Esophagus (tissue), 2 donors: ENCODE data around the gene MRPL17. TPM values are rescaled to one million over a fixed set of nuclear protein-coding genes. Genes with fewer than 3 reads are reported as not detected.

ENCODE experiments used
- H3K27ac ChIP-seq, 2 donors: one replicate each; pipeline ENCODE4 v1.5.1; 2013; ENCODE audit warnings: low read depth in 2 of 2, mild to moderate bottlenecking in 2 of 2, inconsistent platforms in 1 of 2, low read length in 1 of 2, moderate library complexity in 1 of 2
- H3K27me3 ChIP-seq, 2 donors: one replicate each; pipeline ENCODE4 v1.6.1; 2013; ENCODE audit warnings: low read length in 2 of 2, control low read depth in 1 of 2, mild to moderate bottlenecking in 1 of 2; ENCODE audit not compliant: insufficient read depth in 2 of 2, control insufficient read depth in 1 of 2
- H3K36me3 ChIP-seq, 2 donors: one replicate each; pipeline ENCODE4 v1.6.1; 2013; ENCODE audit warnings: low read length in 1 of 2; ENCODE audit not compliant: control insufficient read depth in 2 of 2, insufficient read depth in 2 of 2
- H3K4me1 ChIP-seq, 2 donors: one replicate each; pipeline ENCODE4 v1.6.1; 2013; ENCODE audit warnings: low read length in 1 of 2; ENCODE audit not compliant: control insufficient read depth in 2 of 2, insufficient read depth in 2 of 2
- H3K4me3 ChIP-seq, 2 donors: one replicate each; pipeline ENCODE4 v1.5.1; 2013; ENCODE audit warnings: low read length in 2 of 2, mild to moderate bottlenecking in 2 of 2, low read depth in 1 of 2, moderate library complexity in 1 of 2
- H3K9me3 ChIP-seq, 2 donors: one replicate each; pipeline ENCODE4 v1.6.1; 2013; ENCODE audit warnings: mild to moderate bottlenecking in 2 of 2, low read depth in 1 of 2, low read length in 1 of 2, moderate library complexity in 1 of 2; ENCODE audit not compliant: control insufficient read depth in 2 of 2, insufficient read depth in 1 of 2
- WGBS, 2 donors: extraction: QIAGEN DNeasy Blood & Tissue Kit; methylation state at CpG; one replicate each; pipeline ENCODE4 v1.1.7; 2013; 5-methylcytosine and 5-hydroxymethylcytosine counted together
- polyA plus RNA-seq, 2 donors: library from polyadenylated mRNA; stranded (reverse); fragments of 200-250 nt; gene quantifications; one replicate each; pipeline ENCODE4 v1.2.3, GENCODE V29; 2013
- donor health status: healthy with polysubstance abuse.
- donor health status: Bipolar disorder and iron deficiency.

Gene MRPL17
- polyA plus RNA-seq, 2 donors = 43.4 to 49.2 TPM

GRCh38 chr11:6656584-6656915 is 26.6 kb downstream of the MRPL17 start:
- Histone ChIP-seq H3K4me3 (no peak overlapping the region), H3K4me1 (peaks cover 0 to 2% of the 10 kb centered on the region in 2 donors), H3K9me3 (no peaks in the 10 kb centered on the region), H3K27ac (no peak overlapping the region), H3K27me3 (no peaks in the 10 kb centered on the region), H3K36me3 (no peaks in the 10 kb centered on the region)
- WGBS, 2 donors = 62 to 66% methylated on average over 4 of the region's 4 CpGs

- no peaks in the 10 kb centered on the region for H3K27me3 ChIP-seq
- no peaks in the 10 kb centered on the region for H3K9me3 ChIP-seq
- H3K4me3 ChIP-seq = peak within 1 kb of the TSS; percentile 34 to 58
- H3K4me1 ChIP-seq = peaks cover 0 to 2% of the 10 kb centered on the region in 2 donors
- H3K27ac ChIP-seq = peak within 1 kb of the TSS; percentile 37 to 64
- no peaks in the 10 kb centered on the region for H3K36me3 ChIP-seq
- 14 to 39% methylated on average over 12 to 27 of the region's 56 CpGs for WGBS, 2 donors
These were observed 27.2 kb downstream of the MRPL17 start, which contains the start of gene DCHS1 for GRCh38 chr11:6655790-6656583. DCHS1 (minus strand) TSS chr11:6655809; CDS start chr11:6641613, 14,196 bp downstream.

GRCh38 chr11:6655020-6655789 is 27.9 kb downstream of the MRPL17 start:
- no peaks in the 10 kb centered on the region for H3K27me3 ChIP-seq
- H3K4me1 ChIP-seq = peaks cover 0 to 2% of the 10 kb centered on the region in 2 donors
- 4 to 5% methylated on average over 64 to 84 of the region's 84 CpGs for WGBS, 2 donors
- peak overlapping the region; percentile 29 to 58 for H3K4me3 ChIP-seq
- H3K36me3 ChIP-seq = no peaks in the 10 kb centered on the region
- H3K27ac ChIP-seq = peak overlapping the region; percentile 37 to 64
- no peaks in the 10 kb centered on the region for H3K9me3 ChIP-seq

- Histone ChIP-seq H3K27ac (peak overlapping the region in 1 of 2 donors; percentile 64), H3K4me3 (peak overlapping the region in 1 of 2 donors; percentile 29)
These were observed 28.7 kb downstream of the MRPL17 start for GRCh38 chr11:6654281-6655019.

GRCh38 chr11:6653656-6654055 is 29.5 kb downstream of the MRPL17 start:
- Histone ChIP-seq H3K27me3 (no peaks in the 10 kb centered on the region), H3K27ac (no peak overlapping the region), H3K4me3 (no peak overlapping the region), H3K4me1 (peaks cover 0 to 2% of the 10 kb centered on the region in 2 donors), H3K36me3 (no peaks in the 10 kb centered on the region), H3K9me3 (no peaks in the 10 kb centered on the region)
- 90 to 91% methylated on average over 2 of the region's 2 CpGs for WGBS, 2 donors

More at GRCh38 chr11:6654281-6655019, 28.7 kb downstream of the MRPL17 start:
- Histone ChIP-seq H3K27me3 (no peaks in the 10 kb centered on the region), H3K36me3 (no peaks in the 10 kb centered on the region), H3K4me1 (peaks cover 0 to 2% of the 10 kb centered on the region in 2 donors), H3K9me3 (no peaks in the 10 kb centered on the region)
- WGBS, 2 donors = 54 to 56% methylated on average over 9 of the region's 9 CpGs

- H3K27ac ChIP-seq = no peak overlapping the region
These were observed 30.0 kb downstream of the MRPL17 start for GRCh38 chr11:6653097-6653496.

GRCh38 chr11:6652182-6652581 is 31.0 kb downstream of the MRPL17 start:
- H3K4me3 ChIP-seq = no peak overlapping the region
- no peak overlapping the region for H3K27ac ChIP-seq
- no peaks in the 10 kb centered on the region for H3K36me3 ChIP-seq
- peaks cover 0 to 2% of the 10 kb centered on the region in 2 donors for H3K4me1 ChIP-seq
- 67 to 71% methylated on average over 3 of the region's 3 CpGs for WGBS, 2 donors
- no peaks in the 10 kb centered on the region for H3K27me3 ChIP-seq
- no peaks in the 10 kb centered on the region for H3K9me3 ChIP-seq

More at GRCh38 chr11:6653097-6653496, 30.0 kb downstream of the MRPL17 start:
- Histone ChIP-seq H3K9me3 (no peaks in the 10 kb centered on the region), H3K4me1 (peaks cover 0 to 2% of the 10 kb centered on the region in 2 donors), H3K27me3 (no peaks in the 10 kb centered on the region), H3K4me3 (no peak overlapping the region), H3K36me3 (no peaks in the 10 kb centered on the region)
- 87 to 88% methylated on average over 1 of the region's 1 CpG for WGBS, 2 donors

GRCh38 chr11:6650980-6651379 is 32.2 kb downstream of the MRPL17 start:
- WGBS, 2 donors = 57 to 59% methylated on average over 6 of the region's 6 CpGs
- H3K9me3 ChIP-seq = no peaks in the 10 kb centered on the region
- peaks cover 2 to 9% of the 10 kb centered on the region in 2 donors for H3K4me1 ChIP-seq

GRCh38 chr11:6650104-6650503 is 33.0 kb downstream of the MRPL17 start:
- H3K36me3 ChIP-seq = no peaks in the 10 kb centered on the region

More at GRCh38 chr11:6650980-6651379, 32.2 kb downstream of the MRPL17 start:
- Histone ChIP-seq H3K4me3 (no peak overlapping the region), H3K27ac (no peak overlapping the region), H3K36me3 (no peaks in the 10 kb centered on the region), H3K27me3 (no peaks in the 10 kb centered on the region)

More at GRCh38 chr11:6650104-6650503, 33.0 kb downstream of the MRPL17 start:
- no peaks in the 10 kb centered on the region for H3K9me3 ChIP-seq
- H3K27ac ChIP-seq = no peak overlapping the region
- peaks cover 5 to 9% of the 10 kb centered on the region in 2 donors for H3K4me1 ChIP-seq
- H3K27me3 ChIP-seq = no peaks in the 10 kb centered on the region
- no peak overlapping the region for H3K4me3 ChIP-seq
